ENCODE results near the gene KRT2. TPM values are rescaled to one million over a fixed set of nuclear protein-coding genes. Genes with fewer than 3 reads are reported as not detected.

KRT2 gene
- total and polyA plus RNA-seq, 2 of the 4 experiments (the other 2 are of a cell fraction) = not detected

DNA sequence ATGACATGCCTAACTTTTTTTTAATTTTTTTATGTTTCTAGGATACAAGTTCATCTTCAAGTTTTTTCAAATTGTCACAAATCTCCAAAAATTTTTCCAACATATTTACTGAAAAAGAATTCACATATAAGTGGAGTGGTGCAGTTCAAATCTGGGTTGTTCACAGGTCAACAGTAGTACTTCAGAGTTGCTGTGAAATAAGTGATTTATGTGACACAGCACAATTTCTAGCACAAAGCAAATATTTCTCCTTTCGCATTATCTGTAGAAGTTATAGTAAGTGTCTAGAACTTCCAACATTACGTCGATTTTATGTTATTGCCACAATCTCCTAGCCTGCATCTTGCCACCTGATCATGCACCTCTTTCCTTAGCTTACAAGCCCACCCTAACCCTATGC lies 9.7 kb upstream of the KRT2 start:
- TF ChIP-seq, protein P1, sequence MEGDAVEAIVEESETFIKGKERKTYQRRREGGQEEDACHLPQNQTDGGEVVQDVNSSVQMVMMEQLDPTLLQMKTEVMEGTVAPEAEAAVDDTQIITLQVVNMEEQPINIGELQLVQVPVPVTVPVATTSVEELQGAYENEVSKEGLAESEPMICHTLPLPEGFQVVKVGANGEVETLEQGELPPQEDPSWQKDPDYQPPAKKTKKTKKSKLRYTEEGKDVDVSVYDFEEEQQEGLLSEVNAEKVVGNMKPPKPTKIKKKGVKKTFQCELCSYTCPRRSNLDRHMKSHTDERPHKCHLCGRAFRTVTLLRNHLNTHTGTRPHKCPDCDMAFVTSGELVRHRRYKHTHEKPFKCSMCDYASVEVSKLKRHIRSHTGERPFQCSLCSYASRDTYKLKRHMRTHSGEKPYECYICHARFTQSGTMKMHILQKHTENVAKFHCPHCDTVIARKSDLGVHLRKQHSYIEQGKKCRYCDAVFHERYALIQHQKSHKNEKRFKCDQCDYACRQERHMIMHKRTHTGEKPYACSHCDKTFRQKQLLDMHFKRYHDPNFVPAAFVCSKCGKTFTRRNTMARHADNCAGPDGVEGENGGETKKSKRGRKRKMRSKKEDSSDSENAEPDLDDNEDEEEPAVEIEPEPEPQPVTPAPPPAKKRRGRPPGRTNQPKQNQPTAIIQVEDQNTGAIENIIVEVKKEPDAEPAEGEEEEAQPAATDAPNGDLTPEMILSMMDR (conservative IDR thresholded peaks at IDR 0.05; ENCODE audit: low read depth, low read length) = no peak
- TF ChIP-seq RFX5 (IDR thresholded peaks at IDR 0.05; ENCODE audit: low read depth, low read length) (no peak), RAD21 (IDR thresholded peaks at IDR 0.05; ENCODE audit: low read length) (no peak), NFE2L2 (IDR thresholded peaks at IDR 0.05; ENCODE audit: low read depth, low read length) (no peak), POLR2A (IDR thresholded peaks at IDR 0.05; ENCODE audit: low read depth, low read length) (no peak), FOS (IDR thresholded peaks at IDR 0.05; ENCODE audit: low read depth, low read length) (no peak), ELK1 (IDR thresholded peaks at IDR 0.05; ENCODE audit: borderline replicate concordance, low read depth, low read length) (no peak), SMC3 (IDR thresholded peaks at IDR 0.05; ENCODE audit: low read depth, low read length) (no peak), CHD1 (IDR thresholded peaks at IDR 0.05; ENCODE audit: low read depth, low read length) (no peak), RCOR1 (IDR thresholded peaks at IDR 0.05; ENCODE audit: insufficient replicate concordance, low read length) (no peak), MAFK (IDR thresholded peaks at IDR 0.05; ENCODE audit: low read depth, low read length) (no peak), CEBPB (IDR thresholded peaks at IDR 0.05; ENCODE audit: low read depth, low read length) (no peak), MXI1 (IDR thresholded peaks at IDR 0.05; ENCODE audit: borderline replicate concordance, low read depth, low read length) (no peak), BHLHE40 (IDR thresholded peaks at IDR 0.05; ENCODE audit: low read depth, low read length) (no peak), MAZ (IDR thresholded peaks at IDR 0.05; ENCODE audit: borderline replicate concordance, low read depth, low read length) (no peak)
- TF ChIP-seq, protein P2, sequence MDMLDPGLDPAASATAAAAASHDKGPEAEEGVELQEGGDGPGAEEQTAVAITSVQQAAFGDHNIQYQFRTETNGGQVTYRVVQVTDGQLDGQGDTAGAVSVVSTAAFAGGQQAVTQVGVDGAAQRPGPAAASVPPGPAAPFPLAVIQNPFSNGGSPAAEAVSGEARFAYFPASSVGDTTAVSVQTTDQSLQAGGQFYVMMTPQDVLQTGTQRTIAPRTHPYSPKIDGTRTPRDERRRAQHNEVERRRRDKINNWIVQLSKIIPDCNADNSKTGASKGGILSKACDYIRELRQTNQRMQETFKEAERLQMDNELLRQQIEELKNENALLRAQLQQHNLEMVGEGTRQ (IDR thresholded peaks at IDR 0.05; ENCODE audit: low read depth, low read length) = no peak
- intact Hi-C loops (cut with micrococcal nuclease) = no loop called here
- H2BK120ac ChIP-seq (ENCODE audit: low read depth, low read length) = no peak overlapping the region
- H4K8ac ChIP-seq (ENCODE audit: low read depth in 2 of 2, low read length in 2 of 2) = no peak overlapping the region
- DNase-seq (no peak), ATAC-seq (ENCODE audit: low read depth) (no peak)
- no peak overlapping the region for H3K4me3 ChIP-seq (ENCODE audit: insufficient read depth, low read depth, low read length)
- H3K4me1 ChIP-seq (ENCODE audit: control insufficient read depth, insufficient read depth, low read length) = no peaks in the 10 kb centered on the region
- H3K14ac ChIP-seq (replicated peaks; ENCODE audit: low read depth, low read length) = no peak overlapping the region
- in situ Hi-C loops (cut with MboI; ENCODE audit: low sequenced_read_pairs) = no loop called here
- no peak overlapping the region for H3K27ac ChIP-seq (ENCODE audit: insufficient read depth, low read length)
- no peaks in the 10 kb centered on the region for H3K9me1 ChIP-seq (ENCODE audit: insufficient read depth, low read length)
- no CpG with 5 or more reads among the region's 3 CpGs for WGBS, 2 experiments (ENCODE audit: extremely low coverage in 2 of 2, insufficient read length in 1 of 2)
- H4K91ac ChIP-seq (ENCODE audit: insufficient read depth, low read depth, low read length) = no peak overlapping the region
- H3K9me3 ChIP-seq (ENCODE audit: control insufficient read depth, insufficient read depth, low read length) = no peaks in the 10 kb centered on the region
- H3K4ac ChIP-seq (ENCODE audit: low read depth, low read length) = no peak overlapping the region
- no peak overlapping the region for H2AK9ac ChIP-seq (replicated peaks; ENCODE audit: low read depth, low read length, poor library complexity)
- H3K79me1 ChIP-seq (ENCODE audit: low read depth in 1 of 2, low read length in 2 of 2) = no peaks in the 10 kb centered on the region
- H3K18ac ChIP-seq (ENCODE audit: low read depth, low read length) = no peak overlapping the region
- H2BK15ac ChIP-seq (ENCODE audit: low read depth, low read length) = no peak overlapping the region
- no peaks in the 10 kb centered on the region for H4K20me1 ChIP-seq (ENCODE audit: insufficient read depth, low read length)
- no peak overlapping the region for H2AK5ac ChIP-seq (ENCODE audit: low read depth, low read length)
- H3K23ac ChIP-seq (ENCODE audit: low read depth, low read length) = no peak overlapping the region
- no peak overlapping the region for H2BK5ac ChIP-seq (ENCODE audit: low read depth, low read length, poor library complexity, severe bottlenecking)
- no TSS peak for BruUV-seq (replicated peaks)
- ChIA-PET POLR2A (ENCODE audit: unreplicated experiment) (no interaction called here), CTCF (no interaction called here)
- H3K27me3 ChIP-seq (ENCODE audit: control insufficient read depth, insufficient read depth, low read length) = peaks cover 22% of the 10 kb centered on the region
- H3K4me2 ChIP-seq (ENCODE audit: low read depth, low read length) = no peak overlapping the region
- no peak overlapping the region for H3K56ac ChIP-seq (ENCODE audit: extremely low read depth, insufficient read depth, low read length)
- dilution Hi-C loops (cut with HindIII; ENCODE audit: low sequenced_read_pairs, unreplicated experiment) = no loop called here
- H3K36me3 ChIP-seq (ENCODE audit: control insufficient read depth, insufficient read depth, low read length) = no peaks in the 10 kb centered on the region
- no peak overlapping the region for H3K9ac ChIP-seq (ENCODE audit: low read depth, low read length)
- H2AFZ ChIP-seq (replicated peaks; ENCODE audit: low read length, poor library complexity) = no peak overlapping the region
- no peak overlapping the region for H4K5ac ChIP-seq (ENCODE audit: low read depth, low read length)
- no peak overlapping the region for H2BK20ac ChIP-seq (ENCODE audit: low read depth, low read length)

All from IMR-90 (cell line).